GM23338 (cell line): ENCODE data around the gene CACNG1.

ENCODE experiments used
- CREB1 ChIP-seq: fragments of 250-450 bp; sonication (Bioruptor Pico); IDR thresholded peaks from 2 replicates; pipeline ENCODE4 v1.5.0; 2020; ENCODE audit warnings: low read depth, mild to moderate bottlenecking, moderate library complexity
- POLR2AphosphoS5 ChIP-seq: IDR thresholded peaks from 2 replicates; pipeline ENCODE4 v1.6.1; 2016; ENCODE audit warnings: antibody characterized with exemption, low read depth
- TF ChIP-seq, protein P1 (sequence below), 2 experiments: fragments of 200-600 bp in 1 of 2; sonication (generic) in 1 of 2; conservative IDR thresholded peaks; 2 replicates each; pipeline versions ENCODE4 v1.5.1 to v1.6.1; 2016 to 2017; ENCODE audit warnings: antibody characterized with exemption in 2 of 2, low read depth in 2 of 2, mild to moderate bottlenecking in 2 of 2, moderate library complexity in 1 of 2

DNA sequence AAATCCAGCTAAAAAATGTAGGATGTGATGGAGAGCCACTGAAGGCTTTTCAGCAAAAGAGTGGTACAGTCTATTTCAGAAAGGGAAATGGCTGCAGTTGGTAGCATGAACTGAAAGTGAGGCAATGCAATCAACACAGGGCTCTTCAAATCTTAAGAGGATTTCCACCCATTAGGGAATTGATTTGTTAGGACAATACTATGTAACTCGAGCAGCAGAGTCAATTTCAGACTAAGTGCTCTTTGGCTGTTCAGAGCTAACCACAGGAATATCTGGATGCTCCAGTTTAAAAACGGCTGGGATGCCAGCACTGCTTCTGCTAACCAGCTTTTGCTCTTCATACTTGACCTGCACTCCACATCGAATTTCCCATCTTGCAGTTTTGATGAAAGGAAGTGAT, 24.6 kb downstream of the CACNG1 start:
- no peak for TF ChIP-seq POLR2AphosphoS5
- TF ChIP-seq, protein P1, sequence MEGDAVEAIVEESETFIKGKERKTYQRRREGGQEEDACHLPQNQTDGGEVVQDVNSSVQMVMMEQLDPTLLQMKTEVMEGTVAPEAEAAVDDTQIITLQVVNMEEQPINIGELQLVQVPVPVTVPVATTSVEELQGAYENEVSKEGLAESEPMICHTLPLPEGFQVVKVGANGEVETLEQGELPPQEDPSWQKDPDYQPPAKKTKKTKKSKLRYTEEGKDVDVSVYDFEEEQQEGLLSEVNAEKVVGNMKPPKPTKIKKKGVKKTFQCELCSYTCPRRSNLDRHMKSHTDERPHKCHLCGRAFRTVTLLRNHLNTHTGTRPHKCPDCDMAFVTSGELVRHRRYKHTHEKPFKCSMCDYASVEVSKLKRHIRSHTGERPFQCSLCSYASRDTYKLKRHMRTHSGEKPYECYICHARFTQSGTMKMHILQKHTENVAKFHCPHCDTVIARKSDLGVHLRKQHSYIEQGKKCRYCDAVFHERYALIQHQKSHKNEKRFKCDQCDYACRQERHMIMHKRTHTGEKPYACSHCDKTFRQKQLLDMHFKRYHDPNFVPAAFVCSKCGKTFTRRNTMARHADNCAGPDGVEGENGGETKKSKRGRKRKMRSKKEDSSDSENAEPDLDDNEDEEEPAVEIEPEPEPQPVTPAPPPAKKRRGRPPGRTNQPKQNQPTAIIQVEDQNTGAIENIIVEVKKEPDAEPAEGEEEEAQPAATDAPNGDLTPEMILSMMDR (conservative IDR thresholded peaks at IDR 0.05; ENCODE audit: low read depth in 2 of 2), result no peak
- no peak for TF ChIP-seq CREB1
